ENCODE measurements around the gene HDAC9. TPM values are rescaled to one million over a fixed set of nuclear protein-coding genes. Genes with fewer than 3 reads are reported as not detected.
A peak's percentile ranks its signal among the peaks of the same experiment; 100 is the strongest.

HDAC9 gene
- total RNA-seq, 1 experiment from 2014 or later: 31.9 TPM

DNA sequence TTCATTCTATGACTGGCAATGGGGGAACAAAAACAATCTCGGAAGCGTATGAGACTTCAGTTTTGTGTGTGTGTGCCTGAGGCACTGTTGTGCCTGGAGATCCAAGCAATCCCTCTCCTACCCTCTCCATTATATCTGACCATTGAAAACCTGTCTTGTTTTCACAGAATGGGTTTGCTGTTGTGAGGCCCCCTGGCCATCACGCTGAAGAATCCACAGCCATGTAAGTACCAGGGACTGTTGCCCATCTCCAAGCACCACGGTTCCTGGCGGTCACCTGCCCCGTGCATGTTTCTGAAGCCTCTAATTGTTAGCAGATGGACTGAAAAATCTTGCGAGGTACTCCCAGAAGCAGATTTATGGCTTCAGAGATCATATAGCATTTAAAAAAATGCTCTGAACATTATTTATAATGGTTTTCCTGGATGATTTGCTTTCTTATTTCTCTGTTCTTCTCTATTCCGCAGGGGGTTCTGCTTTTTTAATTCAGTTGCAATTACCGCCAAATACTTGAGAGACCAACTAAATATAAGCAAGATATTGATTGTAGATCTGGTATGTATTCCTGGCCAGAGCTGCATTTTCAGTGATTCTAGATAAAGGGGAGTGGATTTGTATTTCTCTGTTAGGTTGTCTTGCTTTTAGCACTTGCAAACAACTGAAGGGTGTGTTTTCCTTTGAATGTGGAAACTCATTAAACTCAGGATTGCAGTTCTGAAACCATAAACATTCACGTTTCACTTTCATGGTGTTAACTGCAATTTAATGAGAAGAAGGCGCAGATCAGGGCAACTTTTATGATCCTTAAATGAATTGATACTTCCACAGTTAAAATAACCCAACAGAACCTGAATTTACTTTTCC lies 333.7 kb downstream of the HDAC9 start:
- CTCF ChIA-PET: no interaction called here
- intact Hi-C loops (cut with micrococcal nuclease; ENCODE audit: unreplicated experiment): no loop called here
- POLR2A ChIA-PET (ENCODE audit: low non-redundant PET): no interaction called here
- H3K4me3 ChIP-seq (ENCODE audit: low read depth, low read length, poor library complexity, severe bottlenecking): no peak overlapping the region
- peak overlapping the region; percentile 1 for H3K27ac ChIP-seq (ENCODE audit: low read depth, low read length, poor library complexity, severe bottlenecking)
- no TSS peak for BruUV-seq (replicated peaks)
- H3K9me3 ChIP-seq (ENCODE audit: low read depth, low read length, poor library complexity, severe bottlenecking): no peaks in the 10 kb centered on the region
- no peak for DNase-seq (ENCODE audit: low spot score)
- H3K4me1 ChIP-seq (ENCODE audit: insufficient read depth, low read length, poor library complexity, severe bottlenecking): peaks cover 40% of the 10 kb centered on the region
- H3K27me3 ChIP-seq (replicated peaks; ENCODE audit: insufficient read depth, low read depth, low read length, poor library complexity): no peaks in the 10 kb centered on the region
- no peaks in the 10 kb centered on the region for H3K36me3 ChIP-seq (ENCODE audit: insufficient read depth, low read length, poor library complexity, severe bottlenecking)
- TF ChIP-seq, protein P1, sequence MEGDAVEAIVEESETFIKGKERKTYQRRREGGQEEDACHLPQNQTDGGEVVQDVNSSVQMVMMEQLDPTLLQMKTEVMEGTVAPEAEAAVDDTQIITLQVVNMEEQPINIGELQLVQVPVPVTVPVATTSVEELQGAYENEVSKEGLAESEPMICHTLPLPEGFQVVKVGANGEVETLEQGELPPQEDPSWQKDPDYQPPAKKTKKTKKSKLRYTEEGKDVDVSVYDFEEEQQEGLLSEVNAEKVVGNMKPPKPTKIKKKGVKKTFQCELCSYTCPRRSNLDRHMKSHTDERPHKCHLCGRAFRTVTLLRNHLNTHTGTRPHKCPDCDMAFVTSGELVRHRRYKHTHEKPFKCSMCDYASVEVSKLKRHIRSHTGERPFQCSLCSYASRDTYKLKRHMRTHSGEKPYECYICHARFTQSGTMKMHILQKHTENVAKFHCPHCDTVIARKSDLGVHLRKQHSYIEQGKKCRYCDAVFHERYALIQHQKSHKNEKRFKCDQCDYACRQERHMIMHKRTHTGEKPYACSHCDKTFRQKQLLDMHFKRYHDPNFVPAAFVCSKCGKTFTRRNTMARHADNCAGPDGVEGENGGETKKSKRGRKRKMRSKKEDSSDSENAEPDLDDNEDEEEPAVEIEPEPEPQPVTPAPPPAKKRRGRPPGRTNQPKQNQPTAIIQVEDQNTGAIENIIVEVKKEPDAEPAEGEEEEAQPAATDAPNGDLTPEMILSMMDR (conservative IDR thresholded peaks at IDR 0.05; ENCODE audit: low read depth, low read length): no peak
- no peak for TF ChIP-seq EZH2 (IDR thresholded peaks at IDR 0.05; ENCODE audit: borderline replicate concordance, low read depth, low read length, poor library complexity, severe bottlenecking)

- no peak overlapping the region for H3K4me3 ChIP-seq (ENCODE audit: low read depth, low read length, poor library complexity, severe bottlenecking)
- no peaks in the 10 kb centered on the region for H3K9me3 ChIP-seq (ENCODE audit: low read depth, low read length, poor library complexity, severe bottlenecking)
- ChIA-PET POLR2A (ENCODE audit: low non-redundant PET) (no interaction called here), CTCF (no interaction called here)
- H3K36me3 ChIP-seq (ENCODE audit: insufficient read depth, low read length, poor library complexity, severe bottlenecking): no peaks in the 10 kb centered on the region
- H3K27ac ChIP-seq (ENCODE audit: low read depth, low read length, poor library complexity, severe bottlenecking): peak overlapping the region; percentile 1
- intact Hi-C loops (cut with micrococcal nuclease; ENCODE audit: unreplicated experiment): no loop called here
- no peaks in the 10 kb centered on the region for H3K27me3 ChIP-seq (replicated peaks; ENCODE audit: insufficient read depth, low read depth, low read length, poor library complexity)
- BruUV-seq (replicated peaks): no TSS peak
- no peak for TF ChIP-seq EZH2 (IDR thresholded peaks at IDR 0.05; ENCODE audit: borderline replicate concordance, low read depth, low read length, poor library complexity, severe bottlenecking)
- TF ChIP-seq, protein P1 (conservative IDR thresholded peaks at IDR 0.05; ENCODE audit: low read depth, low read length): no peak
- peak; percentile 84 for DNase-seq (ENCODE audit: low spot score)
- H3K4me1 ChIP-seq (ENCODE audit: insufficient read depth, low read length, poor library complexity, severe bottlenecking): peaks cover 47% of the 10 kb centered on the region
Observed at GRCh38 chr7:18829858-18830285, 334.3 kb downstream of the HDAC9 start.

- TF ChIP-seq EZH2 (IDR thresholded peaks at IDR 0.05; ENCODE audit: borderline replicate concordance, low read depth, low read length, poor library complexity, severe bottlenecking): no peak
- TF ChIP-seq, protein P1 (conservative IDR thresholded peaks at IDR 0.05; ENCODE audit: low read depth, low read length): no peak
- Histone ChIP-seq H3K9me3 (ENCODE audit: low read depth, low read length, poor library complexity, severe bottlenecking) (no peaks in the 10 kb centered on the region), H3K27ac (ENCODE audit: low read depth, low read length, poor library complexity, severe bottlenecking) (no peak overlapping the region), H3K4me3 (ENCODE audit: low read depth, low read length, poor library complexity, severe bottlenecking) (no peak overlapping the region), H3K36me3 (ENCODE audit: insufficient read depth, low read length, poor library complexity, severe bottlenecking) (no peaks in the 10 kb centered on the region), H3K27me3 (replicated peaks; ENCODE audit: insufficient read depth, low read depth, low read length, poor library complexity) (no peaks in the 10 kb centered on the region), H3K4me1 (ENCODE audit: insufficient read depth, low read length, poor library complexity, severe bottlenecking) (peaks cover 59% of the 10 kb centered on the region)
- DNase-seq (ENCODE audit: low spot score): no peak
- ChIA-PET POLR2A (ENCODE audit: low non-redundant PET) (no interaction called here), CTCF (no interaction called here)
- intact Hi-C loops (cut with micrococcal nuclease; ENCODE audit: unreplicated experiment): no loop called here
- no TSS peak for BruUV-seq (replicated peaks)
Observed at GRCh38 chr7:18831419-18831818, 335.9 kb downstream of the HDAC9 start.
